HEK293 (cell line): ENCODE data around the gene TFR2.

Experiments used
- GLIS1 ChIP-seq: fragments of 450-650 bp; formaldehyde crosslinking; IDR thresholded peaks from 2 replicates; pipeline ENCODE4 v1.5.1; 2016; ENCODE audit warnings: missing biosample characterization, missing genetic modification characterization
- SP3 ChIP-seq: fragments of 450-650 bp; formaldehyde crosslinking; IDR thresholded peaks from 2 replicates; pipeline ENCODE4 v1.5.1; 2016; ENCODE audit warnings: missing biosample characterization, missing genetic modification characterization
- ZNF398 ChIP-seq: fragments of 450-650 bp; formaldehyde crosslinking; IDR thresholded peaks from 2 replicates; pipeline ENCODE4 v1.5.1; 2017; ENCODE audit warnings: missing biosample characterization, missing genetic modification characterization
- ZNF677 ChIP-seq: fragments of 450-650 bp; IDR thresholded peaks from 2 replicates; pipeline ENCODE4 v1.5.0; 2018; ENCODE audit warnings: missing biosample characterization, mild to moderate bottlenecking, missing genetic modification characterization, moderate library complexity
- ZNF76 ChIP-seq: fragments of 450-650 bp; formaldehyde crosslinking; IDR thresholded peaks from 2 replicates; pipeline ENCODE4; 2016; ENCODE audit warnings: low read depth, missing biosample characterization, missing genetic modification characterization, borderline replicate concordance

DNA sequence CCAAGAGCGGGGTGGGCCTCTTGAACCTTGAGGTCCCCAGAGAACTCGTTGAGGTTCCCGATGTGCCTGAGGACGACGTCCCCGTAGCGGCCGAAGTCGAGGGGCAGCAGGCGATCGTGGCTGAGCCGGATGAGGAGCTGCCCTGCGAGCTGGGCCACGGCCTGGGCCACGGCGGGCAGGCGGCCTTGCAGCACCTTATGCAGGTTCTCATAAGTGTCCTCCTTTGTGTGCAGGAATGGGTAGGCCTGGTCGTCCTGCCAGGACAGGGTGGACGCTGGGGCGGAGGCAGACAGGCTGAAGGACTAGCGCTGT lies 14.2 kb downstream of the TFR2 start:
- TF ChIP-seq GLIS1: no peak
- no peak for TF ChIP-seq ZNF398 (tag by site-specific recombination)
- no peak for TF ChIP-seq ZNF677 (tag by site-specific recombination)
- TF ChIP-seq ZNF76 (tag by site-specific recombination): no peak
- TF ChIP-seq SP3 (tag by site-specific recombination): no peak
